ENCODE results near the gene SCN5A.
"Not testable (repeated sequence)": the region's sequence is repeated elsewhere in the genome, so short reads cannot be mapped to it uniquely, and the experiment has no call there.

Gene SCN5A

DNA sequence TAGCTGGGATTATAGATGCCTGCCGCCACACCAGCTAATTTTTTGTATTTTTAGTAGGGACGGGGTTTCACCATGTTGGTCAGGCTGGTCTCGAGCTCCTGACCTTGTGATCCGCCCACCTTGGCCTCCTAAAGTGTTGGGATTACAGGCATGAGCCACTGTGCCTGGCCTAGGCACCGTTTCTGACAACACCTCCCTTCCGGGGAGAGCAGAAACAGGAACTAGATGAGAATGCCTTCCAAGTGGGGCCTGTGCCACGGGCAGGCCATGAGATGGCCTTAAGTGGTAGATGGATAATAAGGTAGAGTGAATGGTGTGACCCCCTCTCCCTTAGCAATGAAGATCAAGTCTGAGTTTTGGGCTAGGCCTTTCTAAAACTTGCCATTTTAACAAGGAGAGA lies 82.7 kb downstream of the SCN5A start:
- H3K4me1 ChIP-seq (ENCODE audit: control insufficient read depth, insufficient read depth, low read length); H3K4me3 ChIP-seq (ENCODE audit: low read length); H3K9me3 ChIP-seq (ENCODE audit: control insufficient read depth, low read length); H3K36me3 ChIP-seq (ENCODE audit: control insufficient read depth, insufficient read depth, low read length); H3K27me3 ChIP-seq (ENCODE audit: control insufficient read depth, insufficient read depth, low read length); H3K9ac ChIP-seq (ENCODE audit: low read length): not testable (repeated sequence)

DNA sequence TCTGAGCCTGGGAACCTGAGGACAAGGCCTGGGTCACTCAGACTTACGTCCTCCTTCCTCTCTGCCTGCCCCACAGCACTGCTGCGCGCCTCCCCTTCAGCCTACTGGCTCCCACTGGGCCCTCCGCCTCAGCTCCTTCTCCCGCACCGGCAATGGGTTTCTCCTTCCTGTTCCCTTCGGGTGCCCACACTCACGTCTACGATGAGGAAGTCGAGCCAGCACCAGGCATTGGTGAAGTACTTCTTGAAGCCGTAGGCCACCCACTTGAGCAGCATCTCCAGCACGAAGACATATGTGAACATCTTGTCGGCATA lies 83.3 kb downstream of the SCN5A start:
- no peaks in the 10 kb centered on the region for H3K36me3 ChIP-seq (ENCODE audit: control insufficient read depth, insufficient read depth, low read length)
- H3K4me3 ChIP-seq (ENCODE audit: low read length), result no peak overlapping the region
- H3K4me1 ChIP-seq (ENCODE audit: control insufficient read depth, insufficient read depth, low read length), result no peaks in the 10 kb centered on the region
- no peaks in the 10 kb centered on the region for H3K27me3 ChIP-seq (ENCODE audit: control insufficient read depth, insufficient read depth, low read length)
- H3K9me3 ChIP-seq (ENCODE audit: control insufficient read depth, low read length), result no peaks in the 10 kb centered on the region
- no peak overlapping the region for H3K9ac ChIP-seq (ENCODE audit: low read length)

DNA sequence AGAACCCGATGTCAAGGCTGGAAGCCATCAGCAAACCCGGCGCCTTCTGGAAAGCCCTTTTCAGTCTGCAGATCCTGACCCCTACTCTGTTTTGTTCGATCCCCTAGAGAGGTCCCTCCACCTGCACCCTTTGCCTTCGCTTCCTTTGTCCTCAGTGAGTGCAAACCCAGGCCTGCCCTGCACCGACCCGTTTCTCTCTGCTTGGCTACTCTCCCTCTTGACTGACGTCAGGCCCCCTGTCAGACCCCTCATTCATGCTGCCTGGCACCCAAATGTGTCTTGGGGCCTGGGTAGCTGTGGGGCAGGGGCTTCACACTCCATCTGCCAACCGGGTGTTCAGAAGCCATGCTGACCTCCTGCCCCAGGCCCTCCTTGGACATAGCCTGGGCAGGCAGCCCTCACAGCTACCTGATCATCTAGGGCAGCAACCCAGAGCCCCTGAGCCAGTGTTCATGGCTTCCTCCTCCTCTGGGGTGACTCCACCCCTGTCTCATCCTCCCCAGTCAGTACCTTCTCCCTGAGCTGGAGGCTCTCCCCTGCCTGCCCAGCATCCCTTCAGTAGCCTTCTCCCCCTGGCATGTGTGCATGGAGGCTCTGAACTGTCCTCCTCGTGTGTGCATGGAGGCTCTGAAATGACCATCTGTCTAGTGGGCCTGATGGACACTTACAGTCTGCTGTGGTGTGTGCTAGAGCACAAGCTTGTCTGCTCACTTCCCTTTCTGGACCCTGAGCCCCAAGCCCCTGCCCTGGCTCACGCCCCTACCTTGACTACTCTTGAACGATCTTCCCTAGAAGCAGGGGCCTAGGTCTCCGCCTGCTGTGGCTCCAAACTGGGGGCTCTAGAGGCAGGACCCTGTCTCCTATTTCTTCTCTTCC lies 83.9 kb downstream of the SCN5A start:
- Histone ChIP-seq H3K27me3 (ENCODE audit: control insufficient read depth, insufficient read depth, low read length) (no peaks in the 10 kb centered on the region), H3K36me3 (ENCODE audit: control insufficient read depth, insufficient read depth, low read length) (no peaks in the 10 kb centered on the region), H3K4me3 (ENCODE audit: low read length) (no peak overlapping the region), H3K9ac (ENCODE audit: low read length) (no peak overlapping the region), H3K9me3 (ENCODE audit: control insufficient read depth, low read length) (no peaks in the 10 kb centered on the region), H3K4me1 (ENCODE audit: control insufficient read depth, insufficient read depth, low read length) (no peaks in the 10 kb centered on the region)

GRCh38 chr3:38564631-38565338 lies 84.7 kb downstream of the SCN5A start:
- no peak overlapping the region for H3K4me3 ChIP-seq (ENCODE audit: low read length)

DNA sequence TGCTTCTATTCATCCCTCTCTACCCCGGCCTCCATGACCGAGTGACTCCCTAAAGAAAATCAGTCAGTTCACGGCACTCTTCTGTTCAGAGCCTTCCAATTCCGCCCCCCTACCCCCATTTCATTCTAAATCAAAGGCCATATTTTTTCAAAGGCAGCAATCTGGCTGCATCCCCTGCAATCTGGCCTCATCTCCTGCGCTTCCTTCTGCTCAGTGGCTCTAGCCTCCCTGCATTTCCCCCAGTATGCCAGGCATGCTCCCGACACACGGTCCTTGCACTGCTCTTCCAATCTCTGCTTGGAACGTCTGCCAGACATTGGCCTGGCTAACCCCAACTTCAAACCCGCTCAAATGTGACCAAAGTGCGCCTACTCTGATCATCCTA lies 85.6 kb downstream of the SCN5A start:
- Histone ChIP-seq H3K36me3 (ENCODE audit: control insufficient read depth, insufficient read depth, low read length) (no peaks in the 10 kb centered on the region), H3K9me3 (ENCODE audit: control insufficient read depth, low read length) (no peaks in the 10 kb centered on the region), H3K9ac (ENCODE audit: low read length) (no peak overlapping the region), H3K4me1 (ENCODE audit: control insufficient read depth, insufficient read depth, low read length) (no peaks in the 10 kb centered on the region), H3K27me3 (ENCODE audit: control insufficient read depth, insufficient read depth, low read length) (no peaks in the 10 kb centered on the region), H3K4me3 (ENCODE audit: low read length) (no peak overlapping the region)

More at GRCh38 chr3:38564631-38565338, 84.7 kb downstream of the SCN5A start:
- Histone ChIP-seq H3K4me1 (ENCODE audit: control insufficient read depth, insufficient read depth, low read length) (no peaks in the 10 kb centered on the region), H3K36me3 (ENCODE audit: control insufficient read depth, insufficient read depth, low read length) (no peaks in the 10 kb centered on the region), H3K9me3 (ENCODE audit: control insufficient read depth, low read length) (no peaks in the 10 kb centered on the region), H3K27me3 (ENCODE audit: control insufficient read depth, insufficient read depth, low read length) (no peaks in the 10 kb centered on the region), H3K9ac (ENCODE audit: low read length) (no peak overlapping the region)

DNA sequence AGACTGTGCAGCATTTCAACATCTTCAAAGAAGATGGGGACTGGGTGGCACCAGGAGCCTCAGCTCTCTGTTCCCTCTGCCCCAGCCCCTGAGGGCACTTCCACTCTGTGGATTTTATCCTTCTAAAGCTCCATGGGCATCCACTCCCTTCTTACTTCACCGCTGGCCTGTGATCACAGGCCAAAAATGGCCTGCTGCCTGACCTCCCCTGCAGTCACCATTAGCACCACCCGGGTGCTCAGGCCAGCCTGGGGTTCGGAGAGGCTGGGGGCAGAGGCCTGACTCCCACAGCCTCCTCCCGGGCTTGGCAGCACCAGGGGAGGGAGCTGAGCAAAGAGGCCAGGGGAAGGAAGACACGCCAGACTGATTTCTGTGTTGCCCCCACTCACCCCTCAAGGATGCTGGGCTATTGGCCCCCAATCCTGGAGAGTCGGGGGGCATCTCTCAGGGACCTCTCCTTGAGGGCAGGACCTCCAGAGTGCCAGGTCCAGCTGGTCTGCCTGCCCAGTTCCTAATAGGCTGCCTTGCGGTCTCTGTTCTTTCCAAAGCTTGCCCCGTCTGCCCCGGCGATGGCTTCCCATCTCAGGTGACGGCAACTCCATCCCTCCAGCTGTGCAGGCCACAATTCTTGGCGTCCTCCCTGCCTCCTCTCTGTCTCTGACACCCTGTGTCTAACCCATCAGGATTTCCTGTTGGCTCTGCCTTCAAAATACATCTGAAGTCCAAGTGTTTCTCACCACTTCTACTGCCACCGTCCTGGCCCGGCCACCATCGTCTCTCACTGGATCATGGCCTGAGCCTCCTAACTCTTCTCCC lies 86.2 kb downstream of the SCN5A start:
- Histone ChIP-seq H3K27me3 (ENCODE audit: control insufficient read depth, insufficient read depth, low read length) (no peaks in the 10 kb centered on the region), H3K4me3 (ENCODE audit: low read length) (no peak overlapping the region), H3K36me3 (ENCODE audit: control insufficient read depth, insufficient read depth, low read length) (no peaks in the 10 kb centered on the region), H3K9me3 (ENCODE audit: control insufficient read depth, low read length) (no peaks in the 10 kb centered on the region), H3K4me1 (ENCODE audit: control insufficient read depth, insufficient read depth, low read length) (no peaks in the 10 kb centered on the region), H3K9ac (ENCODE audit: low read length) (no peak overlapping the region)

- H3K4me3 ChIP-seq (ENCODE audit: low read length), result no peak overlapping the region
- H3K27me3 ChIP-seq (ENCODE audit: control insufficient read depth, insufficient read depth, low read length), result no peaks in the 10 kb centered on the region
- no peaks in the 10 kb centered on the region for H3K4me1 ChIP-seq (ENCODE audit: control insufficient read depth, insufficient read depth, low read length)
- no peak overlapping the region for H3K9ac ChIP-seq (ENCODE audit: low read length)
- no peaks in the 10 kb centered on the region for H3K9me3 ChIP-seq (ENCODE audit: control insufficient read depth, low read length)
- no peaks in the 10 kb centered on the region for H3K36me3 ChIP-seq (ENCODE audit: control insufficient read depth, insufficient read depth, low read length)
Observed at GRCh38 chr3:38562467-38562925, 87.0 kb downstream of the SCN5A start.

DNA sequence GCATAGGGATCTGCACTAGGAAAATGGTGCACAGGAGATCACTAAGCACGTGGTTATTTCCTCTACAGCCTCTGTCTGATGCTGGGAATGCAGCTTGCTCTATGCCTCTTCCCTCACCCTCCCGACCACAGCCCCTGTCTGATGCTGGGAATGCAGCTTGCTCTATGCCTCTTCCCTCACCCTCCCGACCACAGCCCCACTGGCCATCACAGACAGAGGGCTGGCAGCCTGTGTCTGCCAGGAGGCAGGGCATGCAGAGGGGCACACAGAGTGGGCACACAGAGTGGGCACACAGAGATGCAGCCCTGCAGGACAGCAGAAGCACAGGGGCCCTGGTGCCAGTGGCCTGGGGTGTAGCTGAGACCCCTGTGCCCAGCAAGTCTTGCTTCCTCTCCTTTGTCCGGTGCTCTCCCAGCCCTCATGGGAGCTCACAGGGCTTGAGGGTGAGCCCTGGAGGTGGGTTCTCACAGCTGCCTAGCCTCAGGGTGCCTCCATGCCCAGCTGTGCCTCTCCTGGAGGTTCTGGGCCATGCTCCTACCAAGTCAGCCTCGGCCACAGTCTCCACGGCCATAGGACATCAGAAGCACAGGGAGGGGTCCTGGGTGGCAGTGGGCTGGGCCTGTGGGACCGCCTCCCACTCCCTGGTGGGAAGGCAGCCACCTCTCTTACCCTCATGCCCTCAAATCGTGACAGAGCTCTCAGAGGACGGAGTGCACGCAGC lies 87.6 kb downstream of the SCN5A start:
- H3K27me3 ChIP-seq (ENCODE audit: control insufficient read depth, insufficient read depth, low read length), result no peaks in the 10 kb centered on the region
- H3K4me1 ChIP-seq (ENCODE audit: control insufficient read depth, insufficient read depth, low read length), result no peaks in the 10 kb centered on the region
- H3K9me3 ChIP-seq (ENCODE audit: control insufficient read depth, low read length), result no peaks in the 10 kb centered on the region
- no peak overlapping the region for H3K9ac ChIP-seq (ENCODE audit: low read length)
- H3K4me3 ChIP-seq (ENCODE audit: low read length), result no peak overlapping the region
- no peaks in the 10 kb centered on the region for H3K36me3 ChIP-seq (ENCODE audit: control insufficient read depth, insufficient read depth, low read length)

GRCh38 chr3:38560996-38561717 lies 88.3 kb downstream of the SCN5A start:
- no peaks in the 10 kb centered on the region for H3K4me1 ChIP-seq (ENCODE audit: control insufficient read depth, insufficient read depth, low read length)
- H3K4me3 ChIP-seq (ENCODE audit: low read length), result no peak overlapping the region
- no peak overlapping the region for H3K9ac ChIP-seq (ENCODE audit: low read length)
- no peaks in the 10 kb centered on the region for H3K9me3 ChIP-seq (ENCODE audit: control insufficient read depth, low read length)
- no peaks in the 10 kb centered on the region for H3K27me3 ChIP-seq (ENCODE audit: control insufficient read depth, insufficient read depth, low read length)
- no peaks in the 10 kb centered on the region for H3K36me3 ChIP-seq (ENCODE audit: control insufficient read depth, insufficient read depth, low read length)

GRCh38 chr3:38560284-38560683 lies 89.2 kb downstream of the SCN5A start:
- no peaks in the 10 kb centered on the region for H3K4me1 ChIP-seq (ENCODE audit: control insufficient read depth, insufficient read depth, low read length)
- no peak overlapping the region for H3K4me3 ChIP-seq (ENCODE audit: low read length)
- H3K27me3 ChIP-seq (ENCODE audit: control insufficient read depth, insufficient read depth, low read length), result no peaks in the 10 kb centered on the region
- no peaks in the 10 kb centered on the region for H3K36me3 ChIP-seq (ENCODE audit: control insufficient read depth, insufficient read depth, low read length)
- no peaks in the 10 kb centered on the region for H3K9me3 ChIP-seq (ENCODE audit: control insufficient read depth, low read length)
- no peak overlapping the region for H3K9ac ChIP-seq (ENCODE audit: low read length)

- H3K9ac ChIP-seq (ENCODE audit: low read length), result no peak overlapping the region
- H3K9me3 ChIP-seq (ENCODE audit: control insufficient read depth, low read length), result no peaks in the 10 kb centered on the region
- no peaks in the 10 kb centered on the region for H3K36me3 ChIP-seq (ENCODE audit: control insufficient read depth, insufficient read depth, low read length)
- H3K4me1 ChIP-seq (ENCODE audit: control insufficient read depth, insufficient read depth, low read length), result no peaks in the 10 kb centered on the region
- no peaks in the 10 kb centered on the region for H3K27me3 ChIP-seq (ENCODE audit: control insufficient read depth, insufficient read depth, low read length)
- no peak overlapping the region for H3K4me3 ChIP-seq (ENCODE audit: low read length)
Observed at GRCh38 chr3:38558864-38559263, 90.6 kb downstream of the SCN5A start.
